ENCODE measurements around the gene ATXN7L3.

The ATXN7L3 gene

GRCh38 chr17:44203731-44204440 is 4.2 kb upstream of the ATXN7L3 start:
- TF ChIP-seq PAX5 (IDR thresholded peaks at IDR 0.05; ENCODE audit: insufficient read depth, low read length, severe bottlenecking) (no peak), POU2F2 (IDR thresholded peaks at IDR 0.05; ENCODE audit: low read depth, low read length) (peak; percentile 65; the same call in 1 of the 2 replicates), TAF1 (IDR thresholded peaks at IDR 0.05; ENCODE audit: low read depth, low read length) (no peak), POLR2A (IDR thresholded peaks at IDR 0.05; ENCODE audit: low read depth, low read length) (0 out of 2 replicates have a peak, but pooled peaks have one; percentile 8), POLR2AphosphoS5 (IDR thresholded peaks at IDR 0.05; ENCODE audit: low read depth, low read length) (no peak), SPI1 (IDR thresholded peaks at IDR 0.05; ENCODE audit: low read depth, low read length) (peak; percentile 31; the same call in 1 of the 2 replicates)
- DNase-seq (ENCODE audit: insufficient read length, low spot score) = no peak
- peak; percentile 83 for FAIRE-seq

GRCh38 chr17:44202756-44203155 is 3.1 kb upstream of the ATXN7L3 start:
- DNase-seq (ENCODE audit: insufficient read length, low spot score) (no peak), FAIRE-seq (peak; percentile 55)
- TF ChIP-seq POLR2AphosphoS5 (IDR thresholded peaks at IDR 0.05; ENCODE audit: low read depth, low read length) = no peak
- TF ChIP-seq POU2F2 (IDR thresholded peaks at IDR 0.05; ENCODE audit: low read depth, low read length) = no peak
- no peak for TF ChIP-seq PAX5 (IDR thresholded peaks at IDR 0.05; ENCODE audit: insufficient read depth, low read length, severe bottlenecking)
- TF ChIP-seq POLR2A (IDR thresholded peaks at IDR 0.05; ENCODE audit: low read depth, low read length) = no peak
- no peak for TF ChIP-seq SPI1 (IDR thresholded peaks at IDR 0.05; ENCODE audit: low read depth, low read length)
- no peak for TF ChIP-seq TAF1 (IDR thresholded peaks at IDR 0.05; ENCODE audit: low read depth, low read length)

DNA sequence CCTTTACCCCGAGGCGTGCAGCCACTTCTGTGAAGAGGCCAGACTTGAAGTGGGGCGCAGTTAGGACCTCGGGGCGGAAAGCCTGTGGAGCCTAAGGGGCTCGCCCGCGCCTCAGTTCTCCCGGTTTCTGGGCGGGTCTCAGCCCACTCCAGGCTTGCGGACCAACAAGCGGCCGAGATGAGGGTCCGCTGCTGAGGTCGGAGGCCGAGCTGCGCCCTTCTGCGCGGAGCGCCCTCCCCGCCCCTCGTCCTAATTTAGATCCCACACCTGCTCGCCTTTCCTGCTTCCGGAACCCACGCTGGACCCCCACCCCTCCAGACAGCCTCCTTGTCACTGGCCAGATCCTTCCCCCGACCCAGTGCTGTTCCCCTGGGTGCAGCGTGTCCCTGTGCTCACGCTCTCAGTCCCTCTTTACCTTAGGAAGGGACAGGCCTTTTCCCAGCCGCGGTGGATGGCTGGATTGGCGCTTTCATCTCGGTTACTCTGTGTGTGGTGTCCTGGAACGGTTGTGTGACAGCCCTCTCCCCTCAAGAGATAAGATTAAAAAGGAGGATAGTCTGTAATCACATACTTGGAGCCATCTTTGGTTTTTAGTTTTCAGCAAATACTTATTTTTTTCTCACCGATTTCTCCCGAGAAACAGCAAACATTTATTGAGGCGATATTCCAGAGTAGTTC is 933 bp upstream of the ATXN7L3 start:
- TF ChIP-seq SPI1 (IDR thresholded peaks at IDR 0.05; ENCODE audit: low read depth, low read length) = no peak
- TF ChIP-seq POLR2AphosphoS5 (IDR thresholded peaks at IDR 0.05; ENCODE audit: low read depth, low read length) = peak; percentile 73
- TF ChIP-seq POLR2A (IDR thresholded peaks at IDR 0.05; ENCODE audit: low read depth, low read length) = peak; percentile 71; the same call in 1 of the 2 replicates
- TF ChIP-seq PAX5 (IDR thresholded peaks at IDR 0.05; ENCODE audit: insufficient read depth, low read length, severe bottlenecking) = no peak
- TF ChIP-seq POU2F2 (IDR thresholded peaks at IDR 0.05; ENCODE audit: low read depth, low read length) = no peak
- no peak; the same call in 1 of the 2 replicates for TF ChIP-seq TAF1 (IDR thresholded peaks at IDR 0.05; ENCODE audit: low read depth, low read length)
- FAIRE-seq (no peak), DNase-seq (ENCODE audit: insufficient read length, low spot score) (no peak)

DNA sequence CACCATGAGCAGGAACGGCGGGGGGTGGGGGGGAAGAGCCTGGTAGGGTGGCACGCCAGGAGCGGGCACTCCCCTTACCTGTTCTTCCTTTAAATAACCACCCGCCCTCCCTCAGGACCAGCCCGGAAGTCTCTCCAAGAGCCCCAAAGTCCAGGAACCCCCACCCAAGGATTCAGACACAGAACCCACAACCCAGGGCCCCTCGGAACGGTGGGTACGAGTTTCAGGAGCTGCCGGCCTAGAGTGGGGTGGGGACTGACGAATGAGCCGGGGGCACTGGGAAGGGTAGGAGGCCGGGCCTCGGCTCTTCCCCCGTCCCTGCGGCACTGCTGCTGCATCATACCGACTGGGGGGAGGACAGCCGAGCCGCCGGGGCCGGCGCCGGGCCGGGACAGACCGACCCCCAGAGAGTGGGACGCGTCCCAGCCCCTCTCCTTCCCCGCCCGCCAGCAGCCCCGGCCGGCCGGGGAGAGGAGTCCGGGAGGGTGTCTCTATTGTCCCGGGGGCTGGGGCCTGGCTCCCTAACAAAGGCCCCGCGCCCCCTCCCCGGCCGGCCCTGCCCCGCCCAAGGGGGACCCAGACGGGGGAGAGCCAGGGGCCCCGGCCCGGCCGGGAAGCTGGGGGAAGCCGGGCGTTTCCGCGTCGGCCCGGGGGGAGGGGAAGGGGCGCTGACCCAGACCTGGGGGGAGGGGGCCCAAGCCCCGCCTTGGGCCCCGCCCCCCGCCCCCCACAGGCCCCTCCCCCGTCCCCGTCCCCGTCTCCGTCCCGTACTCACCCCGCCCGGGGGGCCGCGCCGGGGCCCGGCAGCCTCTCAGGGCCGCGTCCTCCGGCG is 747 bp downstream of the ATXN7L3 start:
- FAIRE-seq (peak; percentile 45), DNase-seq (ENCODE audit: insufficient read length, low spot score) (peak; percentile 84)
- no peak for TF ChIP-seq POU2F2 (IDR thresholded peaks at IDR 0.05; ENCODE audit: low read depth, low read length)
- peak; percentile 14; the same call in 1 of the 2 replicates for TF ChIP-seq TAF1 (IDR thresholded peaks at IDR 0.05; ENCODE audit: low read depth, low read length)
- TF ChIP-seq PAX5 (IDR thresholded peaks at IDR 0.05; ENCODE audit: insufficient read depth, low read length, severe bottlenecking) = no peak
- TF ChIP-seq POLR2AphosphoS5 (IDR thresholded peaks at IDR 0.05; ENCODE audit: low read depth, low read length) = 0 out of 2 replicates have a peak, but pooled peaks have one; percentile 2
- TF ChIP-seq POLR2A (IDR thresholded peaks at IDR 0.05; ENCODE audit: low read depth, low read length) = no peak
- TF ChIP-seq SPI1 (IDR thresholded peaks at IDR 0.05; ENCODE audit: low read depth, low read length) = no peak

- peak; percentile 90 for FAIRE-seq
- TF ChIP-seq POLR2A (IDR thresholded peaks at IDR 0.05; ENCODE audit: low read depth, low read length) (peak; percentile 24; the same call in 1 of the 2 replicates), SPI1 (IDR thresholded peaks at IDR 0.05; ENCODE audit: low read depth, low read length) (no peak), POU2F2 (IDR thresholded peaks at IDR 0.05; ENCODE audit: low read depth, low read length) (no peak; the same call in 1 of the 2 replicates), PAX5 (IDR thresholded peaks at IDR 0.05; ENCODE audit: insufficient read depth, low read length, severe bottlenecking) (no peak), TAF1 (IDR thresholded peaks at IDR 0.05; ENCODE audit: low read depth, low read length) (0 out of 2 replicates have a peak, but pooled peaks have one; percentile 12), POLR2AphosphoS5 (IDR thresholded peaks at IDR 0.05; ENCODE audit: low read depth, low read length) (no peak; the same call in 1 of the 2 replicates)
- DNase-seq (ENCODE audit: insufficient read length, low spot score) = peak; percentile 65
These were observed 1.5 kb downstream of the ATXN7L3 start for GRCh38 chr17:44197980-44198720.

DNA sequence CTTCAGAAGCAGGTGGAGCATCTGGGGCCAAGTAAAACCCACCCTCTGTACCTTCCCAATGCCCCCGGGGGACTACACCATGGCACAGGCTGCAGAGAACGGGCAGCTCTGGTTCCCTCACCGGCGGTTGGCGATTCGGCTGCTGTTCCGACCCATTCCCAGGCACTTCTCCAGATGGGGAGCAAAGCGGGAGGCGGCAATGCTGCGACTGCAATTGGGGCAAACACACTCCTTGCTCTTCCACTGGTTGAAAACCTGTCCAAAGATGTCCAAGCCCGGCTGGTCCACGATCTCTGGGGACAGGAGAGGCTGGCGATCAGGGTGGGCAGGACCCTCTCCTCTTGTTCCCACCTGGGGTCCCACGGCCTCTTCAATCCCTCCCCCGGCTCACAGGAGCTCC is 2.6 kb downstream of the ATXN7L3 start:
- TF ChIP-seq POLR2A (IDR thresholded peaks at IDR 0.05; ENCODE audit: low read depth, low read length) = no peak
- TF ChIP-seq TAF1 (IDR thresholded peaks at IDR 0.05; ENCODE audit: low read depth, low read length) = no peak
- no peak for TF ChIP-seq POLR2AphosphoS5 (IDR thresholded peaks at IDR 0.05; ENCODE audit: low read depth, low read length)
- no peak for TF ChIP-seq PAX5 (IDR thresholded peaks at IDR 0.05; ENCODE audit: insufficient read depth, low read length, severe bottlenecking)
- no peak for TF ChIP-seq POU2F2 (IDR thresholded peaks at IDR 0.05; ENCODE audit: low read depth, low read length)
- TF ChIP-seq SPI1 (IDR thresholded peaks at IDR 0.05; ENCODE audit: low read depth, low read length) = no peak
- DNase-seq (ENCODE audit: insufficient read length, low spot score) (no peak), FAIRE-seq (no peak)

DNA sequence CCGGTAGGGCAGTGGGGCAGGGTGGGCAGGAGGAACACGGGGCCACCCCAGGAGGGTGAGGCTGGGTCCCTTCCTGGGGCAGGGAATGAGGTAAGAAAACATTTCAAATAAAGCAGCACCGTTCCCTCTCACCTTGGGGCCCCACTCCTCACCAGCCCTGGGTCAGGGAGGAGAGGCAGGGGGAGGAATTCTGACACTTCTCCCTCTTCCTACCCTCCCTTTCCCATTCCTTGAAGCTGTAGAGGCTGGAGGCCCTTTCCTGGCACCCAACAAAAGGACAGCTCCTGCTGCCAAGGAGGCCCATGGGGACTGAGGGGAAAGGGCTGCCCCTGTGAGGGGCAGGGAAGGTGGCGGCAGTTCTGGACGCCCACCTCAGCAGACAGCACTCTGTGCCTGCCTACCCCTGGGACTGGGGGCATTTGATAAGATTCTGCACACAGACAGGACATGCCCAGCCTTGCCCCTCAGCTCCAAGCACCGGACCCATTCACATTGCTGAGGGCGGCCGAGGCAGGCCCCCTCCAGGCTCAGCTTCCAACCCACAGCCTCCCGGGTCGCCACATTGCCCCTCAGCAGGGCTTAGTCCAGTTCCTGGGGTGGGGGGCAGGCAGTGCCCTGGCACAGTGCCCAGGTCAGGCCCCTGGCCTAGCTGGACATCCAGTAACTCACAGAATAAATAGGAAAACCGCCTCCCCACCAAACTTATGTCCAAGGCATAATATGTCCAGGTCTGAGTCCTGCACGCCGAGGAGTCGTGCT is 6.2 kb downstream of the ATXN7L3 start:
- TF ChIP-seq PAX5 (IDR thresholded peaks at IDR 0.05; ENCODE audit: insufficient read depth, low read length, severe bottlenecking) (no peak), POU2F2 (IDR thresholded peaks at IDR 0.05; ENCODE audit: low read depth, low read length) (no peak), TAF1 (IDR thresholded peaks at IDR 0.05; ENCODE audit: low read depth, low read length) (no peak), SPI1 (IDR thresholded peaks at IDR 0.05; ENCODE audit: low read depth, low read length) (no peak), POLR2A (IDR thresholded peaks at IDR 0.05; ENCODE audit: low read depth, low read length) (no peak), POLR2AphosphoS5 (IDR thresholded peaks at IDR 0.05; ENCODE audit: low read depth, low read length) (no peak)
- DNase-seq (ENCODE audit: insufficient read length, low spot score) (no peak), FAIRE-seq (no peak)
